ENCODE measurements around the gene PPP1R16B.

PPP1R16B gene

DNA sequence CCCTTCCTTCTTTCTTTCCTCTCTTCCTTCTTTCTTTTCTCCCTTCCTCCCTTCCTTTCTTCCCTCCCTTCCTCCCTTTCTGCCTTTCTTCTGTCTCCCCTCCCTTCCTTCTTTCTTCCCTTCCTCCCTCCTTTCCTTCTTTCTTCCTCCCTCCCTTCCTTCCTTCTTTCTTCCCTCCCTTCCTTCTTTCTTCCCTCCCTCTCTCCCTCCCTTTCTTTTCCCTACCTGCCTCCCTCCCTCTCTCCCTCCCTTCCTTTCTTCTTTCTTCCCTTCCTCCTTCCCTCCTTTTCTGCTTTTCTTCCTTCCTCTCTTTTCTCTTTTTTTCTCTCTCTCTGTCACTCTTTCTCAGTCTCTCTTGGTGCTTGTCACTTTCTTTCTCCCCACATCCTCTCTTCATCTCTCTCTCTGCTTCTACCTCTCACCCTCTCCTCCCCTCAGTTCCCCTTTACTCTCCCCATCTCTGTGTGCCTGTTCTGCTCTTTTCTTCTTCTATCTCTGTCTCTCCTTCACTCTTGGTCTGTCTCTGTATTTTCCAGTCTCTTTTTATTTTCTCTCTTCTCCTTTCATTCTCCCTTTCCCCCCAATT lies 90.6 kb downstream of the PPP1R16B start:
- no peak for DNase-seq (ENCODE audit: low read depth)

DNA sequence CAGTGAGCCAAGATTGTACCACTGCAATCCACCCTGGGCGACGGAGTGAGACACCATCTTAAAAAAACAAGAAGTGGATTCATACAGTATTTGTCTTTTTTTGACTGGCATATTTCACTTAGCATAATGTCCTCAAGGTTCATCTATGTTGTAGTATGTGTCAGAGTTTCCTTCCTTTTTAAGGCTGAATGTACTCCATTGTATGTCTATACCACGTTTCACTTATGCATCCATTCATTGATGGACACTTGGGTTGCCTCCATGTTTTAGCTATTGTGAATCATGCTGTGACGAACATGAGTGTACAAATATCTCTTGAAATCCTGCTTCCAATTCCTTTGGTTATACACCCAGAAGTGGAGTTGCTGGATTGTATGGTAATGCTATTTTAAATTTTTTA lies 91.8 kb downstream of the PPP1R16B start:
- no peak for DNase-seq (ENCODE audit: low read depth)

DNA sequence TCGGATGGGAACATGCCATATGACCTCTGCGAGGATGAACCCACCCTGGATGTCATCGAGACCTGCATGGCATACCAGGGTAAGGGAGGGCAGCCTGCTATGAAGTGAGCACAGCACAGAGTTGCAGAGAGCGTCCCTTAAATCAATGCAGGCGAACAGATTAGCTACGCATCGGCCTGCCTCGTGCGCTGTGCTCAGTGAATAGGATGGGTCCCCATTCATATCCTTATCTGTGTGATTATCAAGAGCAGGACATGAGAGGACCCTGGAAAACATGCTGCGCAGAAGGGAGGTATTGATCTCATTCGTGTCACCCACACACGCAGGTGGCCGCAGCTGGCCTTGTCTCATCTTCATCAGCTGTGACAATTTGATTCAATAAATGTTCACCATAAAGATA lies 95.1 kb downstream of the PPP1R16B start:
- no peak for DNase-seq (ENCODE audit: low read depth)

DNA sequence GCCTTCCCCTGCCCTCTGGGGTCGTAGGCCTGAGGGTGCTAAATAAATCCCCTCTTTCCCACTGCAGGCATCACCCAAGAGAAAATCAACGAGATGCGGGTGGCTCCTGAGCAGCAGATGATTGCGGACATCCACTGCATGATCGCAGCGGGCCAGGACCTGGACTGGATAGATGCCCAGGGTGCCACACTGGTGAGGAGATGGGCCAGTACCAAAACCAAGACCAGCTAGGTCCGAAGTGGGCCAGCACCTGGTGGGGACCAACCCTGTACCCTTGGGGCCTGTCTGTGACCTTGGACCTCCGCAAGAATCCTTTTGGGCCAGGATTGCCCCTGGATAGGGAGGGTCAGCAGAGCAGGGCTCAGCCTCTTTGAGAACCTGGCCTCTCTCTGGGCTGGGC lies 97.1 kb downstream of the PPP1R16B start:
- no peak for DNase-seq (ENCODE audit: low read depth)

DNA sequence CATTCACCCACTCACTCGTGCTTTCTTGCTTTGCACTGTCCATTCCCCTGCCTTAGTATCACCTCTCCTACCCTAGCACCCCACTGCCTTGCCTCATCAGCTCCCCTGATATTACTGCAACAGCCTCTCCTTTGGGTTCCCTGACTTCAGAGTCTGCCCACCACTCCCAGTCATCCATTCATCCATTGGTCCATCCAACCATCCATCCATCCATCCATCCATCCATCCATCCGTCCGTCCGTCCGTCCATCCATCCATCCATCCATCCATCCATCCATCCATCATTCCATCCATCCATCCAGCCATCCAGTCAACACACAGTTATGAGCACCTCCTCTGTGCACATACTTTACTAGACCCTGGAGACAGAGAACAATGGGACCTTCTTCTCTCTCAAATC lies 97.8 kb downstream of the PPP1R16B start:
- DNase-seq (ENCODE audit: low read depth): no peak

DNA sequence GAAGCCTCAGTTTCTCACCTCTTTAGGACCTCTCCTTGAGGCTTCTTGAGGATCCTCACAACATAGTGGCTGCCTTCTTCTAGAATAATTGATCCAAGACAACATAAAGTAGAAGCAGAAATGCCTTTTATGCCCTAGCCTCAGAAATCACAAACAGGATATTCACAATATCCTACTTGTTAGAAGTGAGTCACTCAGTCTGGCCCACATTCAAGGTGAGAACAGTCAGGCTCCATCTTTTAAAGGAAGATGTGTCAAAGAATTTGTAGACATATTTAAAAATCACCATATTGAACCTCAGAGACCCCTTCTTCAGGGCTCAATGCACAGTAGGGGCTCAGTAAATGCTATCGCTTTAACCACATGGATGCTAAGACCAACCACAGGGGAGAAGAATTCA lies 99.9 kb downstream of the PPP1R16B start:
- no peak for DNase-seq (ENCODE audit: low read depth)

DNA sequence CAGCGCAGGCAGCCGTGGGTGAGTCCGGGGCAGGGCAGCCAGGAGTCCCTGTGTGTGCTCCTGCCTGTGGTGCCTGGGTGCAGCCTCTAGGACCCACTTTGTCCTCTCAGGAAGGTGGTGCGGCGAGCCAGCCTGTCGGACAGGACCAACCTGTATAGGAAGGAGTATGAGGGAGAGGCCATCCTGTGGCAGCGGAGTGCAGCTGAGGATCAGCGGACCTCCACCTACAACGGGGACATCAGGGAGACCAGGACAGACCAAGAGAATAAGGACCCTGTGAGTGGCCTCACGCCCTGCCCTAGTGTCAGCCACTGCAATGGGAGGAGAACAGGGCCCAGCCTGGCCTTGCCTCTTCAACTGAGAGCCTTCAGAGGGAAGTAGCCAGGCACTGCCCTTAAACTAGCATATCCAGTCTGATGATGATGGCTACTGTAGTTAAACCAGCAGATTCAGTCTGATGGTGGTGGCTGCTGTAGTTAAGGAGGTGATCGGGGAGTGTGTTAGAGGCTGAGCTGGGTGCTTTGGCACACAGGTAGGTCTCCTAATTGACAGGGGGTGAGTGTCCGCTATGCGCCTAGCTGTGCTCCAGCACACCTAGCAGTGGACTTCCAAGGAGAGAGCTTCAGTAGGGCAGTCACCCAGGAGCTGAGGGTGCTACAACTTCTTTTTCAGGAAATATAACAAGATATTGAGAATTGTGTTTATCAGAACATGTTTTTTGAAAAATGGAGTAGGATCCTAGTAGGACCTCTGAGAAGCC lies 102.6 kb downstream of the PPP1R16B start:
- DNase-seq (ENCODE audit: low read depth): no peak

DNA sequence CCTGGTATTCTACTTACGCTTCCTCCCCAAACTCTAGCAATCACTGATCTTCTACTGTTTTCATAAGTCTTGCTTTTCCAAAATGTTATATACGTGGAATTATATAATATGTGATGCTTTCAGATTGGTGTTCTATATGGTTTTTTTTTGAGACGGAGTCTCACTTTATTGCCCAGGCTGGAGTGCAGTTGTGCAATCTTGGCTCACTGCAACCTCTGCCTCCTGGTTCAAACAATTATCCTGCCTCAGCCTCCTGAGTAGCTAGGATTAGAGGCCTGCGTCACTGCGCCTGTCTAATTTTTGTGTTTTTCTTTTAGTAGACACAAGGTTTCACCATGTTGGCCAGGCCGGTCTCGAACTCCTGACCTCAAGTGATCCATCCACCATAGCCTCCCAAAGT lies 109.9 kb downstream of the PPP1R16B start:
- no peak for DNase-seq (ENCODE audit: low read depth)

DNA sequence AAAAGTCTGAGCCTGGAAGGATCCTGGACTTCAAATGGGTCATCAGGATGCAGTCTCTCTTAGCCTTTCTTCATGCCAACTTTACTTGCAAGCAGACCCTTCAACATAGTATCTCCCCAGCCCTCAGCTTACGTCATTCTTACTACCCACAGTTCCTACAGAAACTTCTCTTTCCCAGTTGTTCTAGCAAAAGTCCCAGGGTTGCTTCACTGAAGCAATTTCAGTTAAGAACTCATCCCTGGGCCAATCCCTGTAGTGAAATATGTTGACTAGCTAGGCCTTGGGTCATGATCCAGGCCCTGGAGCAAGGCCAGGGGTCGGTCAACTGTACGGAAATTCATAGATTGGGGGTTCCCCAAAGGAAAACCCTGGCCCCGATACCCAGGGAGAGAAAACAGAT lies 112.2 kb downstream of the PPP1R16B start:
- DNase-seq (ENCODE audit: low read depth): no peak

DNA sequence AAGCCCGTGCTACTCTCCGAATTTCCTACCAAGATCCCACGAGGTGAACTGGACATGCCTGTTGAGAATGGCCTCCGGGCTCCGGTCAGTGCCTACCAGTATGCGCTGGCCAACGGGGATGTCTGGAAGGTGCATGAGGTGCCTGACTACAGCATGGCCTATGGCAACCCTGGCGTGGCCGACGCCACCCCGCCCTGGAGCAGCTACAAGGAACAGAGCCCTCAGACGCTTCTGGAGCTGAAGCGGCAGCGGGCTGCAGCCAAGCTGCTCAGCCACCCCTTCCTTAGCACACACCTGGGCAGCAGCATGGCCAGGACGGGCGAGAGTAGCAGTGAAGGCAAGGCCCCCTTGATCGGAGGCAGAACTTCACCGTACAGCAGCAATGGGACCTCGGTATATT lies 112.7 kb downstream of the PPP1R16B start:
- DNase-seq (ENCODE audit: low read depth): no peak

DNA sequence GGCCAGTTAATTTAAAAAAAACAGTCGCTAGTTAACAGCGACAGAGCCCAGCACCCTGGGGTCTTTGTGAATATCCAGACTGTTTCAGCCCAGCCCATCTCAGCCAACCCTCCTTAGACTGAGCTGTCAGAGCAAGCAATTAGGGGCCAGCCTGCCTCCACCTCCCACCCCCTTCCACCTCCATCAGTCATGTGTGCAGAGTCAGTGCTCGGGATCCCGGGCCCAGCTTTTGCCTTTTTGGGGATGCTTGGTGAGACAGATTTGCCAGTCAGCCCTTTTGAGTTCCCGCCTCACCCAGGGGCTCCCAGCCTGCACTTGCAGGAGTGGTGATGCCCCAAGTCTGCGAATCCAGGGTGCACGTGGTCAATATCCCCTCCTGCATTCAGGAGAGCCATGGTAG lies 114.2 kb downstream of the PPP1R16B start:
- DNase-seq (ENCODE audit: low read depth): no peak

DNA sequence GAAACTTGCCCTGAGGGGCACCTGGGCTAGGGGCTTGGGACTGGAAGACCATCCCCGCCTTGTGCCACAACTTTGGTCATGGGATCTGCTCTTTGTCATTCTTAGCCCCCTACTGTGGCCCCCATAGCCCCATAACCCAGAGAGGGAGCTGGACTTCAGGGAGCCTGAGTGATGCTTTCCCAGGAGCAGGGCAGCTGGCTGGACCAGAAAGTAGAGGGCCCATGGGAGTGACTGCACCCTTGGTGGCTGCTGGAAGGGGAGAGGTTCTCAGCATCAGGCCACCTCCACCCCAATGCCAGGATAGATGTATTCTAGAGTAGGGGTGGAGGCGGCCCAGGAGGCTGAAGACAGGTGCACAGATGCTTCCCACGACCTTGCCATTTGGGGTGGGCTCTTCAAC lies 114.9 kb downstream of the PPP1R16B start:
- DNase-seq (ENCODE audit: low read depth): no peak

DNA sequence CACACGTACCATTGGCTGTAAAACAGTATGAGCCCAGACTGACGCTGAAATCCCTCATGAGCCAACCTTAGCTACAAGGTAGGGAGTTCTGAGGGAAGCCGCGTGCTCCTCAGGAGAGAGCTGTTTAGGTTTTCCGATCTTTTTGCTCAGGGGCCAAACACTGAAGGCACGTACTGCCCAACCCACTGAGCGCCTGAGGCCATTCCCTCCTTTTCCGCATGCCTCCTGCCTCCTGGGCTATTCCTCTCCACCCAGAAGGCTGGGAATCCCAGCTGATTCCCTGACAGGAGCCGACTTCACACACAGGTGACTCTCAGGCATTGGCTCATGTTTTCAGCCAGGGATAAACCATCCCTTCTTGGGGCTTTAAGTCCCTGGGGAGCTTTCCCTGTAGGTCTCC lies 115.4 kb downstream of the PPP1R16B start:
- no peak for DNase-seq (ENCODE audit: low read depth)

DNA sequence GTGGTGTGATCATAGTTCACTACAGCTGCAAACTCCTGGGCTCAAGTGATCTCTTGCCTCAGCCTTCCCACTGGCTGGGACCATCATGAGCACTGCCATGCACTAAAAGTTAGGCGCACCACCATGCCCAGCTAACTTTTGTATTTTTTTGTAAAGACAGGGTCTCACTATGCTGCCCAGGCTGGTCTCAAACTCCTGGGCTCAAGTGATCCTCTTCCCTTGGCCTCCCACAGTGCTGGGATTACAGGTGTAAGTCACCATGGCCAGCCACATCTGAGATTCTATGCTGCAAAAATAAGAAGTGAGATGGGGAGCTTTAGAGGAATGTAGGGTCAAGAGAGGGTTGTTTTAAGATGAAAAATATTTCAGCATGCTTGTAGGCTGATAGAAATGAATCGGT lies 119.2 kb downstream of the PPP1R16B start:
- DNase-seq (ENCODE audit: low read depth): no peak

DNA sequence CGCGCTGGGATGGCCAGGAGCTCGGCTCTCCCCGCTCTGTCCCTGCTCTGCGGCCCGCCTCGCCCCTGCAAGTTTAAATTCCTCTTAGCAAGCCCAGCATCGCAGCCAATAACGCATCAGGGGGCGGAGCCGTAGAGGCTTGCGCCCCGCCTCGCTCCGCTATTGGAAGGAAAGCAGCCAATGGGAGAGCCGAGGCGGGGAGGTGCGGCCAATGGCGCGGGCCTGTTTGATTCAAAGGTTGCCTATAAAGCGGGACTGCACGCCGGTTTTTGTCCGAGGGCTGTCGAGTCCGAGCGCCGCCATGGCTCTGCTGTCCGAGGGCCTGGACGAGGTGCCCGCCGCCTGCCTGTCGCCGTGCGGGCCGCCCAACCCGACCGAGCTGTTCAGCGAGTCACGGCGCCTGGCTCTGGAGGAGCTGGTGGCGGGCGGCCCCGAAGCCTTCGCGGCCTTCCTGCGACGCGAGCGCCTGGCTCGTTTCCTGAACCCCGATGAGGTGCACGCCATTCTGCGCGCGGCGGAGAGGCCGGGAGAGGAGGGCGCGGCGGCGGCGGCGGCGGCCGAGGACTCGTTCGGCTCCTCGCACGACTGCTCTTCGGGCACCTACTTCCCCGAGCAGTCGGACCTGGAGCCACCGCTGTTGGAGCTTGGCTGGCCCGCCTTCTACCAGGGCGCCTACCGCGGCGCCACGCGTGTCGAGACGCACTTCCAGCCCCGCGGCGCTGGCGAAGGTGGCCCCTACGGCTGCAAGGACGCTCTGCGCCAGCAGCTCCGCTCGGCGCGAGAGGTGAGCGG lies 120.8 kb downstream of the PPP1R16B start, which contains the start of gene FAM83D:
TSS of gene FAM83D (plus strand) at position 276 of the 792 bp plus-strand sequence. CDS start at position 302, 26 bp downstream.
- peak; percentile 87 for DNase-seq (ENCODE audit: low read depth)

DNA sequence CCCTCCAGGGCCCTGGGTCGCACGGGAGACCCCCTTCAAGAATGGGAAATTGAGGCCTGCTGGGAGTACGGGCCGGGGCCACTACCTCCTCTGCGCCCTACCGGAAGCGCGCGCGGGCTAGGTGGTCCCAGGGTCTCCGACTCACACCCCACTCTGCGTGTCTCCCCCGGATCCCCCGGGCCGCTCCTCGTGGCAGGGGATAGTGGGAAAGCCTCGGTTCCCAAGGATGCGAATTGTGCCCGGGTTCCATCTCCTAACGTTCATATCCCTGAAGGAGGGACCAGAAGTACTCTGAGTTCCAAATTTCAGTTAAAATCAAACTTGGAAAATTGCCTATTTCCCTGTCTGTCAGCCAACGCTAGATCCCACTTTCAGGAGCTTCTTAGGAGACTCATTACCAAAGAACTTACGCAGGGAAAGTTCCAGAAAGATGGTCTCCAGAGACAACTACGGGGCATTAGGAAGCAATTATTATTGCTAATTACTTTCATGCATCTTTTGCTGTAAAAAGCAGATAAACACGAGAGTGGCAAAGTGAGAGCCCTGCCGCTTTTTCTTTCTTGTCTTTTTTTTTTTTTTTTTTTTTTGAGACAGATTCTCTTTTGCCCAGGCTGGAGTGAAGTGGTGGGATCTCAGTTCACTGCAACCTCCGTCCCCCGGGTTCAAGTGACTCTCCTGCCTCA lies 121.6 kb downstream of the PPP1R16B start:
- DNase-seq (ENCODE audit: low read depth): no peak

DNA sequence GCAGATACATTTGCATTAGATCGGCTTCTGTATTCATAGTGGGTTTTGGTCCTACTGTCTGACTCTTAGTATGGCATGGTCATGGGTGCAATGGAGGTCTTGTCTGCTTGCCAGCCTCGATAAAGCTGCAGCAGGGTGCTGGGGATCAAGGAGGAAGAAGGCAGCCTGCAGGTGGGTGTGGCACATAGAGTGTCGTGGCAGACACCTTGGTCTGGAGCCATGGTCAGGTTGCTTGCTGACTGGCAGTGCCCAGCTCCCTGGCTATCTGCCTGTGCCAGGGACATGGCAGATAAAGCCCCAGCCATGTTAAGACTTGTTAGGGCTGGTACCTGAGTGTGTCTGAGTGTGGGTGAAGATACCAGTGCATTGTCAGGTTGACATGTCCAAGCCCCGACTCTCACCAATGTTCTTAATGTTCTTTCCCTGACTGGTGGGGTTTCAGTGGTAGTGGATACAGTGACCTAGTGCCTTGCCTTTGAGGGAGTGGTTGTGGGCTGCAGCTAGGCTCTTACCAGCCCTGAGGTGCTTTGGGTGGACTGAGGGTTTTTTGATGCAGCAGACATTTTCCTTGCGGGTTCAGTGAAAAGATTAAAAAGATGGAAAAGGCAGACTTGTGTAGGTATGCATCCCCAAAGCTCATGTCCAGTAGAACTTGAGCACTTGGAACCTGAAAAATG lies 122.5 kb downstream of the PPP1R16B start:
- DNase-seq (ENCODE audit: low read depth): no peak

DNA sequence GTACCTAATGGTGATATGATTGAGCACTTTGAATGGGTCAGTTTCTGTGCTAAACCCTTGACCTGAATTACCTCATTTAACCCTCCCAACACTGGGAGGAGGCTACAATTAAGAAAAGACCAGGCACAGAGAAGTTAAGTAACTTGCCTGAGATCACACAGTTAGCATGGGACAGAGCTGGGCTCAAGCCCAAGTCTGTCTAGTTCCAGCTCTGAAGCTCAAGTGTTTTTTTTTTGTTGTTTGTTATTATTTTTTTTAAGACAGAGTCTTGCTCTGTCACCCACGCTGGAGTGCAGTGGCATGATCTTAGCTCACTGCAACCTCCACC lies 124.7 kb downstream of the PPP1R16B start:
- no peak for DNase-seq (ENCODE audit: low read depth)

DNA sequence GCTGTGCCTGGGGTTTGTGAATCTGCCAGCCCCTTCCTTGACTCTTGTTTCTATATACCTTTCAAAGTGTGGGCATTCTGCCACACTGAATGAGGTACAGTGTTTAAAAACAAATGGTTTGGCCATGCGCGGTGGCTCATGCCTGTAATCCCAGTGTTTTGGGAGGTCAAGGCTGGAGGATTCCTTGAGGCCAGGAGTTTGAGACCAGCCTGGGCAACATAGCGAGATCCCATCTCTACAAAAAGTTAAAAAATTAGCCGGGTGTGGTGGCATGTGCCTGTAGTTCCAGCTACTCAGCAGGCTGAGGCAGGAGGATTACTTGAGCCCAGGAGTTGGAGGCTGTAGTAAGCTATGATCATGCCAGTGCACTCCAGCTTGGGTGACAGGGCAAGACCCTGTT lies 126.5 kb downstream of the PPP1R16B start:
- DNase-seq (ENCODE audit: low read depth): no peak

DNA sequence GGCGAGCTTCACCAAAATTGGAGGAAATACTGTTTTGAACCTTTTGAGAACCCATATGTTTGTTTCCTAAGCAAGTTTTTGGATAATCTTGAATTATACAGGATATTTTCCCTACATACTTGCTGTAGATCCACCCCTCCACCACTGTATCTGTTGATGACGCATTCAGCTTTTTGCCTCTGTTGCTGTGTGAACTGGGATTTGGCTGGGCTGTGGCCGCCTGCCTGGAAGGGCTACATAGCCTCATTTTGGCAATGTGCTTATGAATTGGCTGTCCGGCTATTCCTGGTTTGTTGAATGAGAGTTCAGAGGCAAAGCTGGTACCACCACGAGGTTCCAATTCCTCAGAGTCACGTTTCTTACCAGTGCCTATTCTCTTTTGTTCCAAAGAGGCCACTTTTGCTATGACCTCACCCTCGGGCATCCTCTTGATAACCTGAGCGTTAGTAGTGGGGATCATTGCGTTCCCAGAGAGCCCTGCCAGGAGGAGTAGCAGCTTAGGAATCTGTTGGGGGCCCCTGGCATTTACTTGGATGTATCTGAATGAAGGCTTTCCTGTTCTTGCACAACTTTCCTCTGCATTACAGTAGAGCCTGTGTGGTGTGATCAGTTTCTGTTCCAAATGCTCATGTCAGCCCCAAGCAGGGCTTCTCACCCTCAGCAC lies 127.1 kb downstream of the PPP1R16B start:
- DNase-seq (ENCODE audit: low read depth): no peak

DNA sequence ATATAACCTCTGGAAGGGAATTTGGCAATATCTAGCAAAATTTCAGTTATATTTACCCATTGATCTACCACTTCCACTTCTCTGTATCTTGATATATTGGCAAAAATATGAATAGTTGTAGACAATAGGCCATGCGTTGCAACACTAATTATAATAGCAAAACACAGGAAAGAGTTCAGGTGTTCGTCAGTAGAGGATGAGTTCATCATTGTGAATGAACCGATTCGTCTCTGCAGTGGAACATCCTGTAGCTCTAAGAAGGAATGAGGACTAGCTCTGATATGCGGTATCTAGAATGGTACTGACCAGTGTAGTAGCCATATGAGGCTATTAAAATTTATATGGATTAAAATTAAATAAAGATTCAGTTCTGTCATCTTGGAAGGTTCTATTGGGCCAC lies 129.0 kb downstream of the PPP1R16B start:
- no peak for DNase-seq (ENCODE audit: low read depth)
